Mucosa of descending colon (tissue), 3 donors: Measurements from ENCODE around the gene GLTP. TPM values are rescaled to one million over a fixed set of nuclear protein-coding genes. Genes with fewer than 3 reads are reported as not detected.
A peak's percentile ranks its signal among the peaks of the same experiment; 100 is the strongest.
"Not testable (repeated sequence)": the region's sequence is repeated elsewhere in the genome, so short reads cannot be mapped to it uniquely, and the experiment has no call there.

ENCODE experiments used
- ATAC-seq: fragments of 200-7000 bp; cut with Tn5 transposase; one replicate; pipeline ENCODE4 v1.9.1; 2020; ENCODE audit warnings: mild to moderate bottlenecking, moderate library complexity
- DNase-seq, 3 donors: peaks; one replicate each; pipeline ENCODE4 v3.0.0-alpha.2; 2020
- H3K36me3 ChIP-seq: fragments of 200-600 bp; one replicate; pipeline ENCODE4 v1.8.0; 2021; ENCODE audit warnings: low read depth, mild to moderate bottlenecking
- H3K4me1 ChIP-seq: fragments of 200-600 bp; one replicate; pipeline ENCODE4 v1.8.0; 2021; ENCODE audit warnings: low read depth, mild to moderate bottlenecking
- H3K4me3 ChIP-seq: fragments of 200-600 bp; one replicate; pipeline ENCODE4 v1.8.0; 2021; ENCODE audit warnings: mild to moderate bottlenecking
- H3K9me3 ChIP-seq: fragments of 200-600 bp; one replicate; pipeline ENCODE4 v1.8.0; 2021; ENCODE audit warnings: mild to moderate bottlenecking
- CTCF ChIP-seq: fragments of 200-600 bp; IDR thresholded peaks from one replicate; pipeline ENCODE4 v1.8.0; 2022; ENCODE audit warnings: antibody characterized with exemption, mild to moderate bottlenecking
- intact Hi-C, 2 donors: fragments of 100-400 bp; cut with DNase I in 1 of 2; cut with micrococcal nuclease in 1 of 2; formaldehyde crosslinking; loops; one replicate each; pipeline versions ENCODE4 v1.11.0 to v1.11.1; 2022; cut with DNase I, micrococcal nuclease
- total RNA-seq, 3 donors: library from RNA; stranded (reverse); fragmentation: NEBNext Ultra II Directional in 2 of 3; extraction: Animal tissue kit (Norgen Biotek cat#: 25700) in 2 of 3; gene quantifications; one replicate each; pipeline versions ENCODE4 v1.2.1 to v1.2.4, GENCODE V29; 2021 to 2023
- donor health status: DM: no; HTN: no; CAD: no; lungs with moderate emphysema.
- donor health status: DM: no; HTN: no; CAD: no.
- donor health status: DM: no; HTN: yes; CAD: no.

GLTP gene
- total RNA-seq, 3 donors from 2014 or later = 58.8 to 101 (median 98.9) TPM

- no peak for TF ChIP-seq CTCF
- intact Hi-C loops = no loop called here
- Histone ChIP-seq H3K36me3 (peaks cover 10% of the 10 kb centered on the region), H3K4me1 (peaks cover 3% of the 10 kb centered on the region), H3K9me3 (no peaks in the 10 kb centered on the region), H3K4me3 (peak overlapping the region; percentile 68)
- DNase-seq (no peak), ATAC-seq (peak; percentile 26)
Observed at GRCh38 chr12:109900752-109901580, 20.6 kb upstream of the GLTP start.

GRCh38 chr12:109899783-109900751, 19.7 kb upstream of the GLTP start, which contains the start of gene TCHP:
TCHP (plus strand) TSS chr12:109900274; CDS start chr12:109903027, 2,753 bp downstream.
- ATAC-seq (peak; percentile 98), DNase-seq (peak; percentile 88 to 92 (median 89))
- Histone ChIP-seq H3K4me3 (peak within 1 kb of the TSS; percentile 68), H3K4me1 (peaks cover 3% of the 10 kb centered on the region), H3K36me3 (peaks cover 10% of the 10 kb centered on the region), H3K9me3 (no peaks in the 10 kb centered on the region)
- intact Hi-C loops = no loop called here
- no peak for TF ChIP-seq CTCF

GRCh38 chr12:109899345-109899744, 19.0 kb upstream of the GLTP start:
- H3K4me1 ChIP-seq, H3K36me3 ChIP-seq, ATAC-seq, H3K4me3 ChIP-seq, H3K9me3 ChIP-seq, intact Hi-C loops, DNase-seq: not testable (repeated sequence)

- TF ChIP-seq CTCF = no peak
- intact Hi-C loops = no loop called here
- Histone ChIP-seq H3K9me3 (no peaks in the 10 kb centered on the region), H3K4me1 (peaks cover 3% of the 10 kb centered on the region), H3K36me3 (no peaks in the 10 kb centered on the region), H3K4me3 (no peak overlapping the region)
- DNase-seq (no peak), ATAC-seq (no peak)
Observed at GRCh38 chr12:109897029-109897428, 16.7 kb upstream of the GLTP start.

- intact Hi-C loops = no loop called here
- H3K9me3 ChIP-seq = no peaks in the 10 kb centered on the region
- ATAC-seq = no peak
Observed at GRCh38 chr12:109896188-109896587, 15.8 kb upstream of the GLTP start.

More at GRCh38 chr12:109896188-109896587, 15.8 kb upstream of the GLTP start:
- no peak for TF ChIP-seq CTCF
- Histone ChIP-seq H3K4me1 (peaks cover 3% of the 10 kb centered on the region), H3K36me3 (no peaks in the 10 kb centered on the region), H3K4me3 (no peak overlapping the region)
- no peak for DNase-seq
